Measurements from ENCODE around the gene ZNF335.

The ZNF335 gene

DNA sequence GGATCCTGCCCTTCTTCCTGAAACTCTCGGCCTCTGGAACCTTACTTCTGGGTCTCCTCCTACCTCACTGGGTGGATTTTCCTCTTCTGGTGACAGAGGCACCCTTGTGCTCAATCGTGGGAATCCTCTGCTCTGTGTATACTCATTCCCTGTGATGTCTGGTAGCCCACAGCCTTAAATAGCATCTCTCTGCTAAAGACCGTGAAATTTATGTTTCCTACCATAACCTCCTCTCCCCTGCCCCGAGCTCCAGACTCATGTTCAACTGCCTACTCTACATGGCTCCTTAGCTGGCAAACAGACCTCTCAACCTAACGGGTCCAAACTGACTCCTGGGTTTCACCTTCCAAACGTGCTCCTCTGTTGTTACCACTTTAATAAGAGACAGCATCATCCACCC lies 46.6 kb upstream of the ZNF335 start:
- TF ChIP-seq BACH2 (CRISPR knock-in tag; IDR thresholded peaks at IDR 0.05; ENCODE audit: borderline replicate concordance) (no peak), ISL1 (CRISPR knock-in tag; IDR thresholded peaks at IDR 0.05) (no peak), TCF4 (CRISPR knock-in tag; IDR thresholded peaks at IDR 0.05; ENCODE audit: borderline replicate concordance) (no peak), ZC3H10 (CRISPR knock-in tag; IDR thresholded peaks at IDR 0.05) (no peak), ARNTL (CRISPR knock-in tag; IDR thresholded peaks at IDR 0.05; ENCODE audit: borderline replicate concordance, low read depth) (no peak), RARB (CRISPR knock-in tag; IDR thresholded peaks at IDR 0.05) (no peak), ZNF565 (CRISPR knock-in tag; conservative IDR thresholded peaks at IDR 0.05; ENCODE audit: low read depth) (no peak), PPARA (CRISPR knock-in tag; IDR thresholded peaks at IDR 0.05; ENCODE audit: borderline replicate concordance) (no peak), ZNF70 (CRISPR knock-in tag; IDR thresholded peaks at IDR 0.05) (no peak), GLIS3 (CRISPR knock-in tag; IDR thresholded peaks at IDR 0.05) (no peak), ZFP30 (CRISPR knock-in tag; IDR thresholded peaks at IDR 0.05) (no peak), TOX (CRISPR knock-in tag; IDR thresholded peaks at IDR 0.05; ENCODE audit: borderline replicate concordance) (no peak), ZFP3 (CRISPR knock-in tag; IDR thresholded peaks at IDR 0.05) (no peak), SNAI2 (CRISPR knock-in tag; IDR thresholded peaks at IDR 0.05) (no peak), OSR1 (CRISPR knock-in tag; IDR thresholded peaks at IDR 0.05) (no peak), CSDC2 (CRISPR knock-in tag; IDR thresholded peaks at IDR 0.05) (no peak)
- TF ChIP-seq, protein P1, sequence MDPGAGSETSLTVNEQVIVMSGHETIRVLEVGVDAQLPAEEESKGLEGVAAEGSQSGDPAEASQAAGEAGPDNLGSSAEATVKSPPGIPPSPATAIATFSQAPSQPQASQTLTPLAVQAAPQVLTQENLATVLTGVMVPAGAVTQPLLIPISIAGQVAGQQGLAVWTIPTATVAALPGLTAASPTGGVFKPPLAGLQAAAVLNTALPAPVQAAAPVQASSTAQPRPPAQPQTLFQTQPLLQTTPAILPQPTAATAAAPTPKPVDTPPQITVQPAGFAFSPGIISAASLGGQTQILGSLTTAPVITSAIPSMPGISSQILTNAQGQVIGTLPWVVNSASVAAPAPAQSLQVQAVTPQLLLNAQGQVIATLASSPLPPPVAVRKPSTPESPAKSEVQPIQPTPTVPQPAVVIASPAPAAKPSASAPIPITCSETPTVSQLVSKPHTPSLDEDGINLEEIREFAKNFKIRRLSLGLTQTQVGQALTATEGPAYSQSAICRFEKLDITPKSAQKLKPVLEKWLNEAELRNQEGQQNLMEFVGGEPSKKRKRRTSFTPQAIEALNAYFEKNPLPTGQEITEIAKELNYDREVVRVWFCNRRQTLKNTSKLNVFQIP (CRISPR knock-in tag; IDR thresholded peaks at IDR 0.05; ENCODE audit: borderline replicate concordance, low read depth), result no peak
- TF ChIP-seq, protein P2, sequence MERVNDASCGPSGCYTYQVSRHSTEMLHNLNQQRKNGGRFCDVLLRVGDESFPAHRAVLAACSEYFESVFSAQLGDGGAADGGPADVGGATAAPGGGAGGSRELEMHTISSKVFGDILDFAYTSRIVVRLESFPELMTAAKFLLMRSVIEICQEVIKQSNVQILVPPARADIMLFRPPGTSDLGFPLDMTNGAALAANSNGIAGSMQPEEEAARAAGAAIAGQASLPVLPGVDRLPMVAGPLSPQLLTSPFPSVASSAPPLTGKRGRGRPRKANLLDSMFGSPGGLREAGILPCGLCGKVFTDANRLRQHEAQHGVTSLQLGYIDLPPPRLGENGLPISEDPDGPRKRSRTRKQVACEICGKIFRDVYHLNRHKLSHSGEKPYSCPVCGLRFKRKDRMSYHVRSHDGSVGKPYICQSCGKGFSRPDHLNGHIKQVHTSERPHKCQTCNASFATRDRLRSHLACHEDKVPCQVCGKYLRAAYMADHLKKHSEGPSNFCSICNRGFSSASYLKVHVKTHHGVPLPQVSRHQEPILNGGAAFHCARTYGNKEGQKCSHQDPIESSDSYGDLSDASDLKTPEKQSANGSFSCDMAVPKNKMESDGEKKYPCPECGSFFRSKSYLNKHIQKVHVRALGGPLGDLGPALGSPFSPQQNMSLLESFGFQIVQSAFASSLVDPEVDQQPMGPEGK (CRISPR knock-in tag; IDR thresholded peaks at IDR 0.05; ENCODE audit: borderline replicate concordance), result no peak
- no peak for ATAC-seq

DNA sequence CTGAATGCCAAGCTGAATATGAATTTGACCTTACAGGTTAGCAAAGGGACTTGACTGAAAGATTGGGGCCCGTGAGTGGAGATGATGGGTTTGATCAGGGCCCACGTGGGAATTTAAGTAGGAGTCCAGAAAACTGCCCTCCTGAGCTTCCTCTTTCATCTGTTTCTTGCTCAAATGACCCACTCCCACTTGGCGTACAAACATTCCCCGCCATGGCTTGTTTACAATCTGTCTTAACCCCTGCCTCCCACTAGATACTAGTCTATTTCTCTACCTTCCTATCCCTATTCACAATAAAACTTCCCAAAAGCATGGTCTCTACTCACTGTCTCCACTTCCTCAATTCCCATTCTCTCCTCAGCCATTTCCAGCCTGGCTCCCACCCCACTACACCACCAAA lies 46.1 kb upstream of the ZNF335 start:
- TF ChIP-seq ZC3H10 (CRISPR knock-in tag; IDR thresholded peaks at IDR 0.05) (no peak), TCF4 (CRISPR knock-in tag; IDR thresholded peaks at IDR 0.05; ENCODE audit: borderline replicate concordance) (no peak), GLIS3 (CRISPR knock-in tag; IDR thresholded peaks at IDR 0.05) (no peak), ZFP30 (CRISPR knock-in tag; IDR thresholded peaks at IDR 0.05) (no peak), ZFP3 (CRISPR knock-in tag; IDR thresholded peaks at IDR 0.05) (no peak), BACH2 (CRISPR knock-in tag; IDR thresholded peaks at IDR 0.05; ENCODE audit: borderline replicate concordance) (no peak), ZNF565 (CRISPR knock-in tag; conservative IDR thresholded peaks at IDR 0.05; ENCODE audit: low read depth) (no peak), SNAI2 (CRISPR knock-in tag; IDR thresholded peaks at IDR 0.05) (no peak), ZNF8 (CRISPR knock-in tag; IDR thresholded peaks at IDR 0.05) (no peak), OSR1 (CRISPR knock-in tag; IDR thresholded peaks at IDR 0.05) (no peak), ESRRG (CRISPR knock-in tag; IDR thresholded peaks at IDR 0.05) (no peak), ISL1 (CRISPR knock-in tag; IDR thresholded peaks at IDR 0.05) (no peak), PPARA (CRISPR knock-in tag; IDR thresholded peaks at IDR 0.05; ENCODE audit: borderline replicate concordance) (no peak), RARB (CRISPR knock-in tag; IDR thresholded peaks at IDR 0.05) (no peak), ARNTL (CRISPR knock-in tag; IDR thresholded peaks at IDR 0.05; ENCODE audit: borderline replicate concordance, low read depth) (no peak)
- TF ChIP-seq, protein P2 (CRISPR knock-in tag; IDR thresholded peaks at IDR 0.05; ENCODE audit: borderline replicate concordance), result no peak
- TF ChIP-seq, protein P3, sequence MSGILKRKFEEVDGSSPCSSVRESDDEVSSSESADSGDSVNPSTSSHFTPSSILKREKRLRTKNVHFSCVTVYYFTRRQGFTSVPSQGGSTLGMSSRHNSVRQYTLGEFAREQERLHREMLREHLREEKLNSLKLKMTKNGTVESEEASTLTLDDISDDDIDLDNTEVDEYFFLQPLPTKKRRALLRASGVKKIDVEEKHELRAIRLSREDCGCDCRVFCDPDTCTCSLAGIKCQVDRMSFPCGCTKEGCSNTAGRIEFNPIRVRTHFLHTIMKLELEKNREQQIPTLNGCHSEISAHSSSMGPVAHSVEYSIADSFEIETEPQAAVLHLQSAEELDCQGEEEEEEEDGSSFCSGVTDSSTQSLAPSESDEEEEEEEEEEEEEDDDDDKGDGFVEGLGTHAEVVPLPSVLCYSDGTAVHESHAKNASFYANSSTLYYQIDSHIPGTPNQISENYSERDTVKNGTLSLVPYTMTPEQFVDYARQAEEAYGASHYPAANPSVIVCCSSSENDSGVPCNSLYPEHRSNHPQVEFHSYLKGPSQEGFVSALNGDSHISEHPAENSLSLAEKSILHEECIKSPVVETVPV (CRISPR knock-in tag; IDR thresholded peaks at IDR 0.05), result no peak
- TF ChIP-seq, protein P1 (CRISPR knock-in tag; IDR thresholded peaks at IDR 0.05; ENCODE audit: borderline replicate concordance, low read depth), result no peak
- TF ChIP-seq, protein P4, sequence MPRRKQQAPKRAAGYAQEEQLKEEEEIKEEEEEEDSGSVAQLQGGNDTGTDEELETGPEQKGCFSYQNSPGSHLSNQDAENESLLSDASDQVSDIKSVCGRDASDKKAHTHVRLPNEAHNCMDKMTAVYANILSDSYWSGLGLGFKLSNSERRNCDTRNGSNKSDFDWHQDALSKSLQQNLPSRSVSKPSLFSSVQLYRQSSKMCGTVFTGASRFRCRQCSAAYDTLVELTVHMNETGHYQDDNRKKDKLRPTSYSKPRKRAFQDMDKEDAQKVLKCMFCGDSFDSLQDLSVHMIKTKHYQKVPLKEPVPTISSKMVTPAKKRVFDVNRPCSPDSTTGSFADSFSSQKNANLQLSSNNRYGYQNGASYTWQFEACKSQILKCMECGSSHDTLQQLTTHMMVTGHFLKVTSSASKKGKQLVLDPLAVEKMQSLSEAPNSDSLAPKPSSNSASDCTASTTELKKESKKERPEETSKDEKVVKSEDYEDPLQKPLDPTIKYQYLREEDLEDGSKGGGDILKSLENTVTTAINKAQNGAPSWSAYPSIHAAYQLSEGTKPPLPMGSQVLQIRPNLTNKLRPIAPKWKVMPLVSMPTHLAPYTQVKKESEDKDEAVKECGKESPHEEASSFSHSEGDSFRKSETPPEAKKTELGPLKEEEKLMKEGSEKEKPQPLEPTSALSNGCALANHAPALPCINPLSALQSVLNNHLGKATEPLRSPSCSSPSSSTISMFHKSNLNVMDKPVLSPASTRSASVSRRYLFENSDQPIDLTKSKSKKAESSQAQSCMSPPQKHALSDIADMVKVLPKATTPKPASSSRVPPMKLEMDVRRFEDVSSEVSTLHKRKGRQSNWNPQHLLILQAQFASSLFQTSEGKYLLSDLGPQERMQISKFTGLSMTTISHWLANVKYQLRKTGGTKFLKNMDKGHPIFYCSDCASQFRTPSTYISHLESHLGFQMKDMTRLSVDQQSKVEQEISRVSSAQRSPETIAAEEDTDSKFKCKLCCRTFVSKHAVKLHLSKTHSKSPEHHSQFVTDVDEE (CRISPR knock-in tag; IDR thresholded peaks at IDR 0.05), result no peak
- no peak for ATAC-seq
